ENCODE measurements around the gene ARHGAP22. TPM values are rescaled to one million over a fixed set of nuclear protein-coding genes. Genes with fewer than 3 reads are reported as not detected.

ARHGAP22 gene
- total RNA-seq, 1 donor from 2014 or later: 1.9 TPM

DNA sequence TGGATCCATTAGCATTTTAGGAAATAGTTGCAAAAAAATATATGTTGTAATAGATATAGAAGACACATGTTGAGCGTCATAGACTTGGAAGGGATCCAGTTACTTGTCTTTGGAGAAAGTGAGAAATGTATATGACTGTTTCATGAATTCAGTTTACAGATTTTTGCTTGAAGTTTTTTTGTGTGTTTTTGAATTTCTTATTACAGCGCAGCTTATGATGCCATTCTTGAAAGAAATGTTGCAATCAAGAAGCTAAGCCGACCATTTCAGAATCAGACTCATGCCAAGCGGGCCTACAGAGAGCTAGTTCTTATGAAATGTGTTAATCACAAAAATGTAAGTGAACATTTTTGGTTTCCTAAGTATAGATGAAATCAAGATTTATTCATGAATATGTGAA is 200.2 kb downstream of the ARHGAP22 start:
- no peak for DNase-seq (ENCODE audit: low spot score)
- Mint-ChIP-seq H3K36me3 (ENCODE audit: low read depth, unreplicated experiment) (no peaks in the 10 kb centered on the region), H3K4me3 (ENCODE audit: unreplicated experiment) (no peak overlapping the region), H3K9me3 (ENCODE audit: unreplicated experiment) (no peaks in the 10 kb centered on the region), H3K27me3 (ENCODE audit: unreplicated experiment) (no peaks in the 10 kb centered on the region), H3K27ac (ENCODE audit: unreplicated experiment) (no peak overlapping the region), H3K4me1 (ENCODE audit: unreplicated experiment) (peaks cover 17% of the 10 kb centered on the region)
- TF ChIP-seq, protein P1, sequence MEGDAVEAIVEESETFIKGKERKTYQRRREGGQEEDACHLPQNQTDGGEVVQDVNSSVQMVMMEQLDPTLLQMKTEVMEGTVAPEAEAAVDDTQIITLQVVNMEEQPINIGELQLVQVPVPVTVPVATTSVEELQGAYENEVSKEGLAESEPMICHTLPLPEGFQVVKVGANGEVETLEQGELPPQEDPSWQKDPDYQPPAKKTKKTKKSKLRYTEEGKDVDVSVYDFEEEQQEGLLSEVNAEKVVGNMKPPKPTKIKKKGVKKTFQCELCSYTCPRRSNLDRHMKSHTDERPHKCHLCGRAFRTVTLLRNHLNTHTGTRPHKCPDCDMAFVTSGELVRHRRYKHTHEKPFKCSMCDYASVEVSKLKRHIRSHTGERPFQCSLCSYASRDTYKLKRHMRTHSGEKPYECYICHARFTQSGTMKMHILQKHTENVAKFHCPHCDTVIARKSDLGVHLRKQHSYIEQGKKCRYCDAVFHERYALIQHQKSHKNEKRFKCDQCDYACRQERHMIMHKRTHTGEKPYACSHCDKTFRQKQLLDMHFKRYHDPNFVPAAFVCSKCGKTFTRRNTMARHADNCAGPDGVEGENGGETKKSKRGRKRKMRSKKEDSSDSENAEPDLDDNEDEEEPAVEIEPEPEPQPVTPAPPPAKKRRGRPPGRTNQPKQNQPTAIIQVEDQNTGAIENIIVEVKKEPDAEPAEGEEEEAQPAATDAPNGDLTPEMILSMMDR (IDR thresholded peaks at IDR 0.05; ENCODE audit: unreplicated experiment): no peak

DNA sequence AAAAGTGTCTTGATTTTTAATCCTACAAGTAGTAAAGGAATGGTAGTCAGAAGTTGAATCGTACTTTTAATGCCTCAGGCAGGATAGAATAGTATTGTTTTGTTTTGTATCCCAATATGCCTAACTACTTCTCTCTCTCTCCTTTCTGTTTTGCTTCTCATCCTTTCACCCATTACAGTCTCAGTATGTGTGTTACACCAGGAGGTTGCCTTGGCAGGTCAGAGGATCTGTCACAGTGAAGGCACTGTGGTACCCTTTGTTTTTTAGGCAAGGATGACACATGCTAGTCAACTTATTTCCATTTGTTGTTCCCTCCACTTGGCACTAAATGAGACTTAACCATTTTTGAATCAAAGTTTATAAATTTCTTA is 204.0 kb downstream of the ARHGAP22 start:
- DNase-seq (ENCODE audit: low spot score): no peak

DNA sequence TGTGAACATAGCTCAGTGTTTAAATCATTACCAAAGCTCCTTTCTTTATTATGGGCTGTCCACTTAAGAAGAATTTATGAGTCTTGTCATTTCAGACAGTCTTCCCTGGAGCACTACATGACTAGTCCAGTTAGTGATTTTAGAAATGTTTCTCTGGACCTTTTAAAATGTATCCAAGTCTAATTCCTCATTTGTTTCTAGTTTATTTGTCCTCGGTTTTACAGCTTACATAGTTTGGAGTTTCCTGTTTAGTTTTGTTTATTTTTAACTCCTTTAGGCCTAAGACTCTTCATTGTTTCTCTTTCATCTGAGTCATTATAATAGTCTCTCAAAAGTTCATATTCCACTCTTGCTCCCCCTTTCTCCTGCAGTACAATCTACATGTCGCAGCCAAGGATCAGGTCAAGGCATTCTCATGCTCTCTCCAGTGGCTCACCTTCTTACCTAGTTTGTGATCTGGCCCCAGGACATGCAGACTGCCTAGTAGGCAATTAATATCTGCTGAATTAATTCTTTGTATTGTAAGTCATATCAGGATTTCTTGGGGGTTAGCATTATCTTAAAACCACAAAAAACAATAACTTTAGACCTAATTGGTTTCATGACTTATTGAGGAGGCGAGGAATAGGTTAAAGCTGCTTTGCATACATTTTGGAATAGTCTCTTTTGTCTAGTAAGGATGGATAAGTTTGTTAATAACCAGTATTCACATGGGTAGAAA is 204.6 kb downstream of the ARHGAP22 start:
- Mint-ChIP-seq H3K9me3 (ENCODE audit: unreplicated experiment) (no peaks in the 10 kb centered on the region), H3K4me1 (ENCODE audit: unreplicated experiment) (peaks cover 19% of the 10 kb centered on the region), H3K27me3 (ENCODE audit: unreplicated experiment) (peaks cover 1% of the 10 kb centered on the region), H3K4me3 (ENCODE audit: unreplicated experiment) (no peak overlapping the region), H3K27ac (ENCODE audit: unreplicated experiment) (no peak overlapping the region), H3K36me3 (ENCODE audit: low read depth, unreplicated experiment) (no peaks in the 10 kb centered on the region)
- TF ChIP-seq, protein P1 (IDR thresholded peaks at IDR 0.05; ENCODE audit: unreplicated experiment): no peak
- DNase-seq (ENCODE audit: low spot score): no peak

More for the DNA sequence above, 204.0 kb downstream of the ARHGAP22 start:
- Mint-ChIP-seq H3K4me1 (ENCODE audit: unreplicated experiment) (peaks cover 20% of the 10 kb centered on the region), H3K9me3 (ENCODE audit: unreplicated experiment) (no peaks in the 10 kb centered on the region), H3K4me3 (ENCODE audit: unreplicated experiment) (no peak overlapping the region), H3K27ac (ENCODE audit: unreplicated experiment) (no peak overlapping the region), H3K36me3 (ENCODE audit: low read depth, unreplicated experiment) (no peaks in the 10 kb centered on the region), H3K27me3 (ENCODE audit: unreplicated experiment) (peaks cover 1% of the 10 kb centered on the region)
- TF ChIP-seq, protein P1 (IDR thresholded peaks at IDR 0.05; ENCODE audit: unreplicated experiment): no peak

DNA sequence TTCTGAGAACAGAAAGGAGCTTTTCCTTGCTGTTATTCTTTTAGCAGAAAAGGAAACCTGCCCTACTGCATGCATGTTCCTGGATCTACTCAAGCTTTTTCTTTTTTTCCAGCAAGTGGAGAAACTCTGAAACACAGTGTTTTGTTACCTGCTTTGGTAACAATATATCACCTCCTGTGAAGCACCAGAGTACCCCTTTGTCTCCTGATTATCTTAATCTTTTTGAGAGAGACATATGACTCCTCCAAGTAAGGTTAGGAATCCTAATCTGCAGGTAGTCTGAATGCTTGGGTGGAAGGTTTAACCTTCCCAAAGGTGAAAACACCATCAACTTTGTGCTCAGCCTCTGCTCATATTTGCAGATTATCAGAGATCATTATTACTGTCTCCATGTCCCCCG is 205.3 kb downstream of the ARHGAP22 start:
- no peaks in the 10 kb centered on the region for H3K9me3 Mint-ChIP-seq (ENCODE audit: unreplicated experiment)

DNA sequence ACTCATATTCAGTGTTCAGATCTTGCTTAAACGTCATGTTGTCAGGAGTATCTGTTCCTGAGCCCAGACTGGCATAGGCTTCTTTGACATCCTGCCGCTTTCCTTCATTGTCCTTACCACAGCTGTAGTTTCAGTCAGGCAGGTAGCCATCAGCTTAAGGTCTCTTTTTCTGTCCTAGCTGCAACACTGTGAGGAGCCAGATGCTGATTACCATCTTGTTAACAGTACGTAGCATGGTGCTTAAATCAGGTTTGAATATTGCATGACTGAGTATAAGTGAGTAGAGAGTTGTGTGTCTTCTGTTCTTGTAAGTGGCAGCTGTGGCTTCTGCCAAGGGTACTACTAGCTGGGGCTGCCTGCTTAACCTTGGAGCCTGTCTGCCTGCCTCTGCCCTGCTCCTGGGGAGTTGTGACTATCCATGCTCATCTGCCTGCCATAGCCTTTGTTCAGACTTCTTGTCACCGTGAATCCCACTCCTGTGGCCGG is 205.8 kb downstream of the ARHGAP22 start:
- Mint-ChIP-seq H3K4me3 (ENCODE audit: unreplicated experiment) (no peak overlapping the region), H3K4me1 (ENCODE audit: unreplicated experiment) (peaks cover 19% of the 10 kb centered on the region), H3K27me3 (ENCODE audit: unreplicated experiment) (peaks cover 1% of the 10 kb centered on the region), H3K36me3 (ENCODE audit: low read depth, unreplicated experiment) (no peaks in the 10 kb centered on the region), H3K9me3 (ENCODE audit: unreplicated experiment) (no peaks in the 10 kb centered on the region), H3K27ac (ENCODE audit: unreplicated experiment) (no peak overlapping the region)
- TF ChIP-seq, protein P1 (IDR thresholded peaks at IDR 0.05; ENCODE audit: unreplicated experiment): no peak
- DNase-seq (ENCODE audit: low spot score): no peak

More for the DNA sequence above, 205.3 kb downstream of the ARHGAP22 start:
- no peak overlapping the region for H3K4me3 Mint-ChIP-seq (ENCODE audit: unreplicated experiment)
- peaks cover 19% of the 10 kb centered on the region for H3K4me1 Mint-ChIP-seq (ENCODE audit: unreplicated experiment)
- TF ChIP-seq, protein P1 (IDR thresholded peaks at IDR 0.05; ENCODE audit: unreplicated experiment): no peak
- H3K27me3 Mint-ChIP-seq (ENCODE audit: unreplicated experiment): peaks cover 1% of the 10 kb centered on the region
- DNase-seq (ENCODE audit: low spot score): no peak
- H3K36me3 Mint-ChIP-seq (ENCODE audit: low read depth, unreplicated experiment): no peaks in the 10 kb centered on the region
- H3K27ac Mint-ChIP-seq (ENCODE audit: unreplicated experiment): no peak overlapping the region
